GM13976 (cell line): ENCODE data around the gene GTF3C2.

Source experiments
- DNase-seq: peaks from one replicate; pipeline ENCODE4 v3.0.0; 2012; ENCODE audit warnings: low spot score
- CTCF ChIP-seq: IDR thresholded peaks from 2 replicates; pipeline ENCODE4 v1.5.1; 2012; ENCODE audit warnings: borderline replicate concordance, mild to moderate bottlenecking; ENCODE audit not compliant: insufficient read depth; ENCODE audit errors: extremely low read depth, missing control alignments, control extremely low read depth
- in situ Hi-C: fragments of 300-500 bp; cut with MboI; formaldehyde crosslinking; loops from one replicate; pipeline ENCODE4 v1.12.0; 2022; ENCODE audit warnings: low sequenced_read_pairs, mixed read lengths, inconsistent platforms; ENCODE audit not compliant: unreplicated experiment

Gene GTF3C2

GRCh38 chr2:27282892-27283291 is 73.7 kb downstream of the GTF3C2 start:
- in situ Hi-C loops, result loop anchor here (10.0 to 25.0 kb wide), 2 partner anchors 178 to 321 kb away; partner anchors contain the start of gene MAPRE3
- TF ChIP-seq CTCF, result no peak
- no peak for DNase-seq

GRCh38 chr2:27281855-27282559 is 74.6 kb downstream of the GTF3C2 start, which contains the start of gene TRIM54:
Gene TRIM54, plus strand, starts transcription at chr2:27282429. Its CDS starts 303 bp downstream, at chr2:27282732.
- no peak for TF ChIP-seq CTCF
- no peak for DNase-seq
- in situ Hi-C loops, result loop anchor here (10.0 to 25.0 kb wide), 2 partner anchors 177 to 320 kb away; partner anchors contain the start of gene MAPRE3

GRCh38 chr2:27281442-27281841 is 75.1 kb downstream of the GTF3C2 start:
- DNase-seq, result no peak
- TF ChIP-seq CTCF, result no peak
- in situ Hi-C loops, result loop anchor here (10.0 to 25.0 kb wide), 2 partner anchors 177 to 319 kb away; partner anchors contain the start of gene MAPRE3

- in situ Hi-C loops, result loop anchor here (10.0 to 25.0 kb wide), 2 partner anchors 176 to 319 kb away; partner anchors contain the start of gene MAPRE3
- DNase-seq, result no peak
- TF ChIP-seq CTCF, result no peak
These were observed 75.7 kb downstream of the GTF3C2 start for GRCh38 chr2:27280826-27281225.

- in situ Hi-C loops, result loop anchor here (25.0 kb wide), 1 partner anchor 316 kb away; the partner anchor contains the start of gene MAPRE3
- DNase-seq, result no peak
- TF ChIP-seq CTCF, result no peak
These were observed 78.6 kb downstream of the GTF3C2 start for GRCh38 chr2:27278010-27278409.
